Mammary epithelial cell (primary cell): ENCODE data around the gene STXBP6.

Experiments used
- EZH2 ChIP-seq: IDR thresholded peaks from 2 replicates; pipeline ENCODE4 v1.6.1; 2012; ENCODE audit warnings: low read length, inconsistent platforms, borderline replicate concordance
- TF ChIP-seq, protein P1 (sequence below), 2 donors: IDR thresholded peaks in 1 of 2; conservative IDR thresholded peaks in 1 of 2; 2 replicates each; pipeline ENCODE4 v1.5.1; 2011 to 2012; ENCODE audit warnings: inconsistent platforms in 2 of 2, low read length in 2 of 2, mild to moderate bottlenecking in 2 of 2, control low read depth in 1 of 2, low read depth in 1 of 2; ENCODE audit not compliant: insufficient read depth in 1 of 2; ENCODE audit errors: extremely low read depth in 1 of 2

DNA sequence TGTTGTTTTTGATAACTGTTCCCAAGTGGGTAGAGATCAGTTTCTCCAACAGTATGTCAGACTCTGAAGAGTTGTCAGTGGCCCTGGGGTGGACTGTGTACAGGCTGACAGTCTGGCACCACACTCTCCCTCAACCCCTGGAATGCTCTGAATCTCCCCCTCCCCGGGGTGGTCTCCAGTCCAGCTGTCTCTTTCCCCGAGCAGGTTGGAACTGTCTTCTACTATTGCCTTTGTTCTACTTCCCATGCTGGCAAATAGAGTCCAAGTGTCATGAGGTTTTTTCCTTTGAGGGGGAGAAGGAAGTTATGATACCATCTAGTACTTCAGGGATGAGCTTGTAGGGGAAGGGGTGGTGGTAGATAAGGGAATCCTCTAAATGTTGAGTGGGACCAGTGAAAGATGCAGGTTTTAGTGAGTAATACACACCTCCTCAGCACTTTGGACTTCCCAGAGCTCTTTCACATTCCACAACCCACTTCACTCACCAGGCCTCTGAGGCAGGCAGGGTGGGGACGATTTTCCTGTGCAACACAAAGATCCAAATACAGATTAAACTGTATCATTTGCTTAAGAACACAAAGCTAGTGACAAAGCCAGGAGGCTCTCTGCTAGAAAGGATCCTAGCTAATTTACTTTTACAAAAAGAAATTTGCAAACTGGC is 245.3 kb downstream of the STXBP6 start:
- TF ChIP-seq, protein P1, sequence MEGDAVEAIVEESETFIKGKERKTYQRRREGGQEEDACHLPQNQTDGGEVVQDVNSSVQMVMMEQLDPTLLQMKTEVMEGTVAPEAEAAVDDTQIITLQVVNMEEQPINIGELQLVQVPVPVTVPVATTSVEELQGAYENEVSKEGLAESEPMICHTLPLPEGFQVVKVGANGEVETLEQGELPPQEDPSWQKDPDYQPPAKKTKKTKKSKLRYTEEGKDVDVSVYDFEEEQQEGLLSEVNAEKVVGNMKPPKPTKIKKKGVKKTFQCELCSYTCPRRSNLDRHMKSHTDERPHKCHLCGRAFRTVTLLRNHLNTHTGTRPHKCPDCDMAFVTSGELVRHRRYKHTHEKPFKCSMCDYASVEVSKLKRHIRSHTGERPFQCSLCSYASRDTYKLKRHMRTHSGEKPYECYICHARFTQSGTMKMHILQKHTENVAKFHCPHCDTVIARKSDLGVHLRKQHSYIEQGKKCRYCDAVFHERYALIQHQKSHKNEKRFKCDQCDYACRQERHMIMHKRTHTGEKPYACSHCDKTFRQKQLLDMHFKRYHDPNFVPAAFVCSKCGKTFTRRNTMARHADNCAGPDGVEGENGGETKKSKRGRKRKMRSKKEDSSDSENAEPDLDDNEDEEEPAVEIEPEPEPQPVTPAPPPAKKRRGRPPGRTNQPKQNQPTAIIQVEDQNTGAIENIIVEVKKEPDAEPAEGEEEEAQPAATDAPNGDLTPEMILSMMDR (conservative IDR thresholded peaks at IDR 0.05 in 1 of 2, IDR thresholded peaks at IDR 0.05 in 1 of 2; ENCODE audit: extremely low read depth in 1 of 2, insufficient read depth in 1 of 2, low read depth in 1 of 2, low read length in 2 of 2): no peak
- TF ChIP-seq EZH2: no peak
